Mesothelial cell of epicardium (in vitro differentiated cells): ENCODE data around the gene FZD10. TPM values are rescaled to one million over a fixed set of nuclear protein-coding genes. Genes with fewer than 3 reads are reported as not detected.

Source experiments
- DNase-seq, 2 experiments: peaks; one replicate each; pipeline ENCODE4 v3.0.0; 2021; ENCODE audit warnings: low spot score in 2 of 2; ENCODE audit not compliant: unreplicated experiment in 2 of 2
- H3K27ac Mint-ChIP-seq: 2 replicates; pipeline ENCODE4 v1.8.0; 2021; ENCODE audit warnings: mixed read lengths
- H3K27me3 Mint-ChIP-seq: 2 replicates; pipeline ENCODE4 v1.8.0; 2021; ENCODE audit warnings: low read depth, mixed read lengths
- H3K36me3 Mint-ChIP-seq: 2 replicates; pipeline ENCODE4 v1.8.0; 2021; ENCODE audit warnings: mixed read lengths
- H3K4me1 Mint-ChIP-seq: 2 replicates; pipeline ENCODE4 v1.8.0; 2021; ENCODE audit warnings: mixed read lengths
- H3K4me3 Mint-ChIP-seq: 2 replicates; pipeline ENCODE4 v1.8.0; 2021; ENCODE audit warnings: mild to moderate bottlenecking, moderate library complexity, mixed read lengths
- H3K9me3 Mint-ChIP-seq: 2 replicates; pipeline ENCODE4 v1.8.0; 2021; ENCODE audit warnings: mixed read lengths
- CTCF ChIP-seq: fragments of 200-600 bp; sonication (generic); IDR thresholded peaks from one replicate; pipeline ENCODE4 v1.5.0; 2021; ENCODE audit warnings: antibody characterized with exemption; ENCODE audit not compliant: unreplicated experiment
- total RNA-seq: library from RNA; stranded (reverse); gene quantifications from 3 replicates; pipeline ENCODE4 v1.2.1, GENCODE V29; 2021

Gene FZD10
- total RNA-seq, 1 donor from 2014 or later: 2.5 TPM

- Mint-ChIP-seq H3K27ac (peak overlapping the region; percentile 47), H3K36me3 (no peaks in the 10 kb centered on the region), H3K9me3 (no peaks in the 10 kb centered on the region)
These were observed 34.1 kb upstream of the FZD10 start for GRCh38 chr12:130127912-130128789.

GRCh38 chr12:130128790-130129735, 33.2 kb upstream of the FZD10 start:
- H3K27me3 Mint-ChIP-seq: peaks cover 48% of the 10 kb centered on the region
- no peaks in the 10 kb centered on the region for H3K9me3 Mint-ChIP-seq
- H3K27ac Mint-ChIP-seq: no peak overlapping the region
- H3K36me3 Mint-ChIP-seq: no peaks in the 10 kb centered on the region
- no peak for TF ChIP-seq CTCF
- H3K4me3 Mint-ChIP-seq: no peak overlapping the region
- DNase-seq: no peak
- peaks cover 13% of the 10 kb centered on the region for H3K4me1 Mint-ChIP-seq

More at GRCh38 chr12:130127912-130128789, 34.1 kb upstream of the FZD10 start:
- no peak for TF ChIP-seq CTCF
- peaks cover 10% of the 10 kb centered on the region for H3K4me1 Mint-ChIP-seq
- H3K4me3 Mint-ChIP-seq: no peak overlapping the region
- H3K27me3 Mint-ChIP-seq: peaks cover 39% of the 10 kb centered on the region
- DNase-seq: no peak

- DNase-seq: no peak
- TF ChIP-seq CTCF: no peak
- Mint-ChIP-seq H3K9me3 (no peaks in the 10 kb centered on the region), H3K36me3 (no peaks in the 10 kb centered on the region), H3K4me3 (no peak overlapping the region), H3K27me3 (peaks cover 60% of the 10 kb centered on the region), H3K4me1 (peaks cover 15% of the 10 kb centered on the region), H3K27ac (no peak overlapping the region)
These were observed 31.9 kb upstream of the FZD10 start for GRCh38 chr12:130130346-130130745.

- TF ChIP-seq CTCF: no peak
- H3K27me3 Mint-ChIP-seq: peaks cover 57% of the 10 kb centered on the region
- no peak overlapping the region for H3K27ac Mint-ChIP-seq
- no peak overlapping the region for H3K4me3 Mint-ChIP-seq
- peaks cover 15% of the 10 kb centered on the region for H3K4me1 Mint-ChIP-seq
- no peaks in the 10 kb centered on the region for H3K36me3 Mint-ChIP-seq
- no peak for DNase-seq
- H3K9me3 Mint-ChIP-seq: no peaks in the 10 kb centered on the region
These were observed 31.2 kb upstream of the FZD10 start for GRCh38 chr12:130131025-130131424.

- DNase-seq: no peak
- TF ChIP-seq CTCF: no peak
- Mint-ChIP-seq H3K4me1 (peaks cover 20% of the 10 kb centered on the region), H3K27ac (no peak overlapping the region), H3K27me3 (peaks cover 60% of the 10 kb centered on the region), H3K9me3 (no peaks in the 10 kb centered on the region), H3K4me3 (no peak overlapping the region), H3K36me3 (no peaks in the 10 kb centered on the region)
These were observed 30.5 kb upstream of the FZD10 start for GRCh38 chr12:130131801-130132200.
